ENCODE data around the gene SULT2B1.
"Not testable (repeated sequence)": the region's sequence is repeated elsewhere in the genome, so short reads cannot be mapped to it uniquely, and the experiment has no call there.

SULT2B1 gene

GRCh38 chr19:48561412-48561811, 9.4 kb downstream of the SULT2B1 start:
- no peak for DNase-seq

GRCh38 chr19:48565090-48565489, 13.1 kb downstream of the SULT2B1 start:
- DNase-seq = peak; percentile 30

DNA sequence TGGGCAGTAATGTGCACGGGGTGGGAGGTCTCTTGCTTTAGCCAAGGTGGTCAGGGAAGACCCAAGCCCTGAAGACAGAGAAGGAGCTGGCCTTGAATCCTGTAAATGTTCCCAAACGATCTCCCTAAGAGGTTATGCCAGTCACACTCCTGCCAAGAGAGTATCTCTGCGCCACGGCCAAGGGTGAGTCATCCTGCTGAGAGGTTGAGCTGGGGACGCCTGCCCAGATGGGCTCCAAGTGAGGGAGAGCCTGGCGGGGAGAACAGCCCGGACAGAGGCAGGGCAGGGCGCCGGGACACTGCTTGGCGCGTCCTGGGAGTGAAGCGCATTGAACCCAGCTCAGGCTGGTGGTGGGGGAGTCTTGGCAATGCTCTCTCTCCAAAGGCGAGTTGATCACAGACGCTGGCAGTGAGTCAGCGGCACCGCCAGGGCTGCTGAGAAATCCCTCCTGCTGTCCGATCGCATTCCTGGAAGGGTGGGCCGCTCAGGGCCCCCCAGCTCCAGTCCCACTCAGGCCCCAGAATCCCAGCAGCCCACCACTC, 16.4 kb downstream of the SULT2B1 start:
- DNase-seq = peak; percentile 83

DNA sequence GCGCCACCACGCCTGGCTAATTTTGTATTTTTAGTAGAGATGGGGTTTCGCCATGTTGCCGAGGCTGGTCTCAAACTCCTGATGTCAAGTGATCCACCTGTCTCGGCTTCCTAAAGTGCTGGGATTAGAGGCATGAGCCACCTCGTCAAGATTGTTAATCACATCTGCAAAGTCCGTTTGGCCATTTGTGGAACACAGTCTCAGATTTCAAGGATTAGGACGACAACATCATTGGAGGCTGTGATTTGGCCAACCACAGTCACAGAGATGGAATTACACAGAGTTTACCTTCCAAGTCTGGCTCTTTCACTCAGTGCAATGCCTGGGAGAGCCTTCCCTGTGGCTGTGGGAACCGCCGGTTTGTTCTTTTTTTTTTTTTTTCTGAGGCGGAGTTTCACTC, 17.8 kb downstream of the SULT2B1 start:
- no peak for DNase-seq

GRCh38 chr19:48571378-48572162, 19.6 kb downstream of the SULT2B1 start:
- no peak for DNase-seq

GRCh38 chr19:48573163-48573505, 21.2 kb downstream of the SULT2B1 start:
- no peak for DNase-seq

DNA sequence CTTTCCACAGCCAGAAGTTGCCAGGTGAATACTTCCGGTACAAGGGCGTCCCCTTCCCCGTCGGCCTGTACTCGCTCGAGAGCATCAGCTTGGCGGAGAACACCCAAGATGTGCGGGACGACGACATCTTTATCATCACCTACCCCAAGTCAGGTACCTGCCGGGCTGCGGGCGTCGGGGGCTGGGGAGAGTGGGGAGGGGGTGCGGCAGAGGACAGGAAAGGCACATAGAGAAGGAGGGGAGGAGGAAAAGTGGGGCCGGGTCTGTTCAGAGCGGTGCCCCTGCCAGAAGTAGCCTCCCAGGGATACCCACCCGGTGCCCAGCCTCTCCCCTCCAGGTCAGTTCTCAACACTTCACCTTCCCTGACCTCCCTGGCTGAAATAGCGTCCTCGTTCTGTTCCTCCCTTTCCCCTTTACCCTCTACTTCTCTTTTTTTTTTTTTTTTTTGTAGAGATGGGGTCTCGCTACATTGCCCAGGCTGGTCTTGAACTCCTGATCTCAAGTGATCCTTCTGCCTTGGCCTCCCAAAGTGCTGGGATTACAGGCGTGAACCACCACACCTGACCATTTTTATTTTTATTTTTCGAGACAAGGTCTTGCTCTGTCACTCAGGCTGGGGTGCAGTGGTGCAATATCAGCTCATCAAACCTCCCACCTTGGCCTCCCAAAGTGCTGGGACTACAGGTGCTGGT, 24.1 kb downstream of the SULT2B1 start:
- DNase-seq = no peak

DNA sequence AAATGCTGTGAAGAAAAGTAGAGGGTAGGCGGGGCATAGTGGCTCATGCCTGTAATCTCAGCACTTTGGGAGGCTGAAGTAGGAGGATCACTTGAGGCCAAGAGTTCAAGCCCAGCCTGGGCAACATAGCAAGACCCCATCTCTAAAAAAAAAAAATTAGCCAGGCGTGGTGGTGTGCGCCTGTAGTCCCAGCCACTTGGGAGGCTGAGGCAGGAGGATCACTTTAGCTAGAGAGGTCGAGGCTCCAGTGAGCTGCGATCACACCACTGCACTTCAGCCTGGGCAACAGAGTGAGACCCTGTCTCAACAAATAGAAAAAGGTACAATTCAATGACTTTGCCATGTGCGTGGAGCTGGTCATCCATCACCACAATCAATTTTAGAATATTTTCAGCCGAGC, 25.9 kb downstream of the SULT2B1 start:
- DNase-seq = not testable (repeated sequence)

DNA sequence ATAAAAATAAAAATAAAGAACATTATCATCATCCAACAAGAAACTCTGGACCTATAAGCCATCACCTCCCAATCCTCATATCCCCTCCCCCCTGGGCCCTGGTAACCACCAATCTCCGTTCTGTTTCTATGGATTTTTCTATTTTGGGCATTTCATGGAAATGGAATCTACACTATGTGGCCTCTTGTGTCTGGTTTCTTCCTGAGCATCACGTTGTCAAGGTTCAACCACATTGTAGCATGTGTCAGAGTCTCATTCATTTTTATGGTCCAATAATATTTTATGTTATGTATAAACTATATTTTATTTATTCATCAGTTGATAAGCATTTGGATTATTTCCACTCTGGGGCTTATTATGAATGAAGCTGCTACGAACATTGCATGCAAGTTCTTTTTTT, 26.9 kb downstream of the SULT2B1 start:
- DNase-seq = no peak

- DNase-seq = no peak
Observed at GRCh38 chr19:48582168-48582567, 30.2 kb downstream of the SULT2B1 start.

GRCh38 chr19:48587387-48587786, 35.4 kb downstream of the SULT2B1 start:
- DNase-seq = no peak

DNA sequence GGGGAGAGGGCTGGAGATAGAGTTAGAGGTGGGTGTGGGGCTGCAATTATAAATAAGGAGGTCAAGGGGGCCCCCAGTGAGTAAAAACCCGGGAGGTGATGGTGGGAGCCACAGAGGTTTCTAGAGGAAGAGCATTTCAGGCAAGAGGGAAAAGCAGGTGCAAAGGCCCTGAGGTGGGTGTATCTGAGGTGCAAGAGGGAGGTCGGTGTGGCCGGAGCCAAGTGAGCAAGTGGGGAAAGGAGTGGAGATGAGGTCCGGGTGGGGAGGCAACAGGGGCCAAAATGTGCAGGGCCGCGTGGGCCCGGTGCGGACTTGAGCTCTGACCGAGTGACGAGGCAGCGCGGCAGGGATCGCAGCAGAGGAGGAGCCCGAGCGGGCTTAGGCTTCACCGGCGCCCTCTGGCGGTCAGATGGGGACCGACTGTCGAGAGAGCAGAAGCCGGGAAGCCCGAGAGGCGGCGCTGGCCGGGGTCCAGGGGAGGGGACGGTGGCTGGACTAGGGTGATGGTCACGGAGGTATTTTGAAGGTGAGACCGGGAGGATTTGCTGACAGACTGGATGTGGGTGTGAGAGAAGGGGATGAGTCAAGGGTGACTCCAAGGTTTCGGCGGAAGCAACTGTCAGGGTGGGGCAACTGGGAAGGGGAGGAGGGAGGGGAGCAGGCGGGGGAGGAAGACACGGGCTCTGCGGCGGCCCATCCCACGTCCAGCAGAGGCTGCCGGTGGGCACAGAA, 36.9 kb downstream of the SULT2B1 start:
- peak; percentile 85 for DNase-seq

- no peak for DNase-seq
Observed at GRCh38 chr19:48591021-48591420, 39.0 kb downstream of the SULT2B1 start.

DNA sequence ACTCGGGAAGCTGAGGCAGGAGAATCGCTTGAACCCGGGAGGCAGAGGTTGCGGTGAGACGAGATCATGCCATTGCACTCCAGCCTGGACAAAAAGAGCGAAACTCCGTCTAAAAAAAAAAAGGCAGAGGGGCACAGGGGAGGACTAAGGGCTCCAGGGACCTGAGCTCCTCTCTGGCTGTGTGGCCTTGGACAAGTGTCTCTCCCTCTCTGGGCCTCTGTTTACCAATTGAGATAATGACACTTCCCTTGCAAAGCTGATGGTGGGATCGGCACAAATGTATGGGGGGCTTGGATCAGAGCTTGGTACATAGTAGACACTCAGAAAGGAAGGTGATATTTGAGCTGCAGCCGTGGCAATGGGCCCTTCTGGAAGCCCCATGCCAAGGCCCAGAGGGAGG, 43.2 kb downstream of the SULT2B1 start:
- no peak for DNase-seq

DNA sequence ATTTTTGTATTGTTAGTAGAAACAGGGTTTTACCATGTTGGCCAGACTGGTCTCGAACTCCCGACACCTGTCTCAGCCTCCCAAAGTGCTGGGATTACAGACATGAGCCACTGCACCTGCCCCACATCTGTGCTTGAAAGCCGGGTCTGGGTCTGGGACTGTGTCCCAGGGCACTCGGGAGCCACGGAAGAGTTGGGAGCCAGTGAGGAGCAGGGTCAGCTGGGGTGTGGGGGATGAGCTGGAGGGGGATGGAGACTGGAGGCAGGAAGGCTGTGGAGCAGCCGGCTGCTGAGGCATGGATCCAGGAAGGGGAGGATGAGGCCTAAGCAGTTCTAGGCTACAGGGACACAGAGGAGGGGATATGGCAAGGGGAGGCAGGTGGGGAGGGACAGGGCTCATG, 43.9 kb downstream of the SULT2B1 start:
- no peak for DNase-seq

DNA sequence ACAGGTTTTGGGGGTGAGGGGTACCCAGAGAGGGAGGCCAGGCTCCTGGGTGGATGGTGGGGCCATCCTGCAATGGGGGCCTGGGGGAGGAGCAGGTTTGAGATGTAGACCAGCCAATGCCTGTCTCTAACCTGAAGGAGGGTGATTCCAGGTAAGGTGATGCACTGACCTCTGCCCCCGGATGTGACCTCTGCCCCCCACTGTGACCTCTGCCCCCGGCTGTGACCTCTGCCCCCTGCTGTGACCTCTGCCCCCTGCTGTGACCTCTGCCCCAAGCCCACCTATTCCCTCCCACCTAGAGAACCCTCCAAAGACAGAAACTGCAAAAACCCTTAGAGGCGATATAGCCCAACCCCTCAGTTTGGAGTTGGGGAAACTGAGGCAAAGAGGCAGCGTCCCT, 44.3 kb downstream of the SULT2B1 start:
- DNase-seq = no peak

GRCh38 chr19:48596679-48597465, 44.9 kb downstream of the SULT2B1 start:
- DNase-seq = no peak

- DNase-seq = no peak
Observed at GRCh38 chr19:48598996-48599700, 47.2 kb downstream of the SULT2B1 start.

GRCh38 chr19:48600679-48601417, 48.9 kb downstream of the SULT2B1 start:
- DNase-seq = no peak

DNA sequence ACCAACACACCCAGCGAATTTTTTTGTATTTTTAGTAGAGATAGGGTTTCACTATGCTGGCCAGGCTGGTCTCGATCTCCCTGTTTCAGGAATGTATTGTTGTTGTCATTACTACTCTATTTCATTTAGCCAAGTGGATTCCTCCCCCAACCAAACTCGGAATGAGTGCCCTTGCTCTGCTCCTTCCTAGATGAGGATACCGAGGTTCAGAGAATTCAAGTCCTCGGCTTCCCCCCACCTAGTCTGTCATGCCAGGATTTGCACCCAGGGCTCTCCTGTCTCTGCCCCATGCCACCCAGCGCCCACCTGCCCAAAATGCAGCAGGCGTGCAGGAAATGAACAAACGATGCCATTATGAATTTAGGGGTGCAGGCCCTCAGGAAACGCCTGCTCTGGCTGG, 51.0 kb downstream of the SULT2B1 start:
- no peak for DNase-seq

DNA sequence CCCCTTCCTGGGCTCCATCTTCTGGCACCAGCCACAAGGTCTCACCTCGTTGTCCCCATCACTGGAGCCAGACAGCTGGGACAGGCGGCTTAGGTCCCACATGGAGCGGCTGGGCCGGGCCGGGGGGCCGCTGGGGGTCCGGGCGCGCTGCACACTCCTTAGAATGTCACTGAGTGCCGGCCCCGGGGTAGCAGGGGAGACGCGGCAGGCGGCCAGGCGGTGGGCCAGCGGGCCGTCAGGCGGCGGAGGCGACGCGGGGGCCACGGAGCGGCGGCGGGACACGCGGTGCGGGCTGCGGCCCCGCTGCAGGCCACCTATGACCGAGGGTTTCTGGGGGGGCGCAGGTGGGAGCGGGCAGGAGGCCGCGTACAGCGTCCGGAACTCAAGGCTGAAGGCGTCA, 51.5 kb downstream of the SULT2B1 start:
- DNase-seq = no peak

Data from amniotic stem cell (primary cell).